OCI-LY7 (cell line): ENCODE results near the gene REX1BD. TPM values are rescaled to one million over a fixed set of nuclear protein-coding genes. Genes with fewer than 3 reads are reported as not detected.

Experiments used
- BruUV-seq: library from RNA; stranded (reverse); fragments of 400-500 nt; replicated peaks from 2 replicates; lab custom pipeline; 2021; lab: Mats Ljungman, UMichigan
- CTCF ChIA-PET: fragments of 300-600 bp; sonication (Branson Sonifier 250); formaldehyde crosslinking; loops from one replicate; lab custom pipeline; 2022; ENCODE audit warnings: antibody characterized with exemption; ENCODE audit not compliant: unreplicated experiment; lab: Charles Lee
- POLR2A ChIA-PET: fragments of 300-600 bp; sonication (Branson Sonifier 250); formaldehyde crosslinking; loops from one replicate; lab custom pipeline; 2022; ENCODE audit warnings: antibody characterized with exemption; lab: Charles Lee
- DNase-seq: peaks from one replicate; pipeline ENCODE4 v3.0.0-alpha.2; 2015; ENCODE audit warnings: low spot score
- H2AFZ ChIP-seq: fragments of 200-600 bp; sonication (generic), shearing (Covaris generic); 2 replicates; pipeline ENCODE4 v1.6.1; 2014; ENCODE audit warnings: mild to moderate bottlenecking, antibody characterized with exemption, low read length, moderate library complexity
- H3K27ac ChIP-seq: fragments of 200-600 bp; sonication (generic); 2 replicates; pipeline ENCODE4 v1.5.1; 2014; ENCODE audit warnings: mixed run types, low read depth, mild to moderate bottlenecking, moderate library complexity, low read length, inconsistent platforms; ENCODE audit not compliant: poor library complexity, severe bottlenecking
- H3K36me3 ChIP-seq: fragments of 200-600 bp; sonication (generic); 2 replicates; pipeline ENCODE4 v1.6.1; 2014; ENCODE audit warnings: mild to moderate bottlenecking, antibody characterized with exemption, low read length, moderate library complexity, mixed read lengths; ENCODE audit not compliant: insufficient read depth
- H3K4me1 ChIP-seq: fragments of 200-600 bp; sonication (generic); 2 replicates; pipeline ENCODE4 v1.5.1; 2014; ENCODE audit warnings: mild to moderate bottlenecking, low read length; ENCODE audit not compliant: insufficient read depth, poor library complexity, severe bottlenecking
- H3K4me2 ChIP-seq: fragments of 200-600 bp; sonication (generic); 2 replicates; pipeline ENCODE4 v1.6.1; 2014; ENCODE audit warnings: mild to moderate bottlenecking, low read length
- H3K4me3 ChIP-seq: fragments of 200-600 bp; sonication (generic); 2 replicates; pipeline ENCODE4 v1.5.1; 2014; ENCODE audit warnings: mild to moderate bottlenecking, low read depth, low read length; ENCODE audit not compliant: poor library complexity, severe bottlenecking
- H3K79me2 ChIP-seq: fragments of 200-600 bp; sonication (generic); 2 replicates; pipeline ENCODE4 v1.6.1; 2016; ENCODE audit warnings: low read depth, mild to moderate bottlenecking, low read length, moderate library complexity, mixed read lengths; ENCODE audit not compliant: insufficient read depth
- H3K9me2 ChIP-seq: fragments of 200-600 bp; sonication (generic); 2 replicates; pipeline ENCODE4 v1.6.1; 2016; ENCODE audit warnings: mild to moderate bottlenecking, low read length, mixed read lengths; ENCODE audit not compliant: insufficient read depth
- H3K9me3 ChIP-seq: fragments of 200-600 bp; sonication (generic); 2 replicates; pipeline ENCODE4 v1.6.1; 2014; ENCODE audit warnings: mild to moderate bottlenecking, mixed run types, low read length, mixed read lengths
- H4K20me1 ChIP-seq: fragments of 200-600 bp; sonication (generic); 2 replicates; pipeline ENCODE4 v1.6.1; 2014; ENCODE audit warnings: mild to moderate bottlenecking, antibody characterized with exemption, low read length, moderate library complexity, mixed read lengths; ENCODE audit not compliant: insufficient read depth
- EZH2phosphoT487 ChIP-seq: fragments of 200-600 bp; sonication (generic); IDR thresholded peaks from 2 replicates; pipeline ENCODE4 v1.6.1; 2018; ENCODE audit warnings: low read depth, borderline replicate concordance, mild to moderate bottlenecking, mixed run types, antibody characterized with exemption, low read length, moderate library complexity, mixed read lengths
- intact Hi-C: fragments of 100-400 bp; cut with micrococcal nuclease; formaldehyde crosslinking; loops from one replicate; pipeline ENCODE4 v1.10.0; 2022; ENCODE audit not compliant: unreplicated experiment
- total RNA-seq, 2 experiments: library from RNA; depleted of rRNA in 1 of 2; stranded (reverse); fragments of >200 nt in 1 of 2; shearing (Covaris generic) in 1 of 2; gene quantifications; 2 replicates each; pipeline ENCODE4 v1.2.3, GENCODE V29; 2014 to 2022
- TF ChIP-seq, protein P1 (sequence below): fragments of 200-600 bp; sonication (generic); conservative IDR thresholded peaks from 2 replicates; pipeline ENCODE4 v1.5.1; 2014; ENCODE audit warnings: mild to moderate bottlenecking, antibody characterized with exemption, low read length, moderate library complexity, mixed read lengths

Gene REX1BD
- total RNA-seq, 2 experiments from 2014 or later = 88.8 to 126 TPM

DNA sequence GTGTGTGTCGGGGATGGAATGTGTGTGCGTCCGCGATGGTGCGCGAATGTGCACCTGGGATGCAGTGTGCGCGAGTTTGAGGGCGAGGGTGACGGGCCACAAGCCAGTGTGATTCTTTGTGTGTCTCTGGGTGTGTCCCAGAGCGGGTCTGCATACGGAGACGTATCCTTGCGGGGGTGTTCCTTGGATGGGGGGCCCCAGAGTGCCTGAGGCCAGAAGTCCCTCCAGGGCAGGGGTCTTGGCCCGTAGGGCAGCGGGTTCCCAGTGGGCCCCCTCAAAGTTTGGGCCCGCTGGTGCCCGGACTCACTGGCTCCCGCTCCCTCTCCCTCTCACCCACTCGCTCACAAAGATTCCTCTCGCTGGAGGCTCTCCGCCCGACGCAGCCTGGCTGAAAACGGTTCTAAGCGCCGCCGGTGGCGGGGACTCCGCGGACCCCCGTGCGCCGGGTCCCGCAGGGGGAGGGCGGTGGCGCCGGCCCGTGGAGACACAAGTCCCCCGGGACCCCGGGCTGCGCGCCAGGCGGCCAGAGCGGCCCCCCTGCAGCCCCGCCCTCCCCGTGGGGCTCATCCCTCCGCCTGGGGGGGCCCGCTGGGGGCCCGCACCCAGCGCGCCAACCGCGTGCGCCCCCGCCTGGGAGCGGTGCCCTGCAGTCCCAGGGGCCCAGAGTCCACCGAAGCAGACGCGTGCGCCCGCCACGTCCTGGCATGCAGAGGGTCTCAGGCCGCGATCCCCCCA is 17.1 kb downstream of the REX1BD start:
- Histone ChIP-seq H3K4me1 (no peaks in the 10 kb centered on the region), H3K36me3 (no peaks in the 10 kb centered on the region), H3K27ac (no peak overlapping the region), H4K20me1 (no peaks in the 10 kb centered on the region), H3K9me2 (no peaks in the 10 kb centered on the region), H2AFZ (no peak overlapping the region), H3K79me2 (no peaks in the 10 kb centered on the region), H3K9me3 (no peaks in the 10 kb centered on the region), H3K4me3 (no peak overlapping the region), H3K4me2 (no peak overlapping the region)
- no TSS peak for BruUV-seq
- CTCF ChIA-PET = no interaction called here
- intact Hi-C loops = no loop called here
- POLR2A ChIA-PET = no interaction called here
- TF ChIP-seq, protein P1, sequence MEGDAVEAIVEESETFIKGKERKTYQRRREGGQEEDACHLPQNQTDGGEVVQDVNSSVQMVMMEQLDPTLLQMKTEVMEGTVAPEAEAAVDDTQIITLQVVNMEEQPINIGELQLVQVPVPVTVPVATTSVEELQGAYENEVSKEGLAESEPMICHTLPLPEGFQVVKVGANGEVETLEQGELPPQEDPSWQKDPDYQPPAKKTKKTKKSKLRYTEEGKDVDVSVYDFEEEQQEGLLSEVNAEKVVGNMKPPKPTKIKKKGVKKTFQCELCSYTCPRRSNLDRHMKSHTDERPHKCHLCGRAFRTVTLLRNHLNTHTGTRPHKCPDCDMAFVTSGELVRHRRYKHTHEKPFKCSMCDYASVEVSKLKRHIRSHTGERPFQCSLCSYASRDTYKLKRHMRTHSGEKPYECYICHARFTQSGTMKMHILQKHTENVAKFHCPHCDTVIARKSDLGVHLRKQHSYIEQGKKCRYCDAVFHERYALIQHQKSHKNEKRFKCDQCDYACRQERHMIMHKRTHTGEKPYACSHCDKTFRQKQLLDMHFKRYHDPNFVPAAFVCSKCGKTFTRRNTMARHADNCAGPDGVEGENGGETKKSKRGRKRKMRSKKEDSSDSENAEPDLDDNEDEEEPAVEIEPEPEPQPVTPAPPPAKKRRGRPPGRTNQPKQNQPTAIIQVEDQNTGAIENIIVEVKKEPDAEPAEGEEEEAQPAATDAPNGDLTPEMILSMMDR = no peak
- TF ChIP-seq EZH2phosphoT487 = 0 out of 2 replicates have a peak, but pooled peaks have one; percentile 61
- no peak for DNase-seq

DNA sequence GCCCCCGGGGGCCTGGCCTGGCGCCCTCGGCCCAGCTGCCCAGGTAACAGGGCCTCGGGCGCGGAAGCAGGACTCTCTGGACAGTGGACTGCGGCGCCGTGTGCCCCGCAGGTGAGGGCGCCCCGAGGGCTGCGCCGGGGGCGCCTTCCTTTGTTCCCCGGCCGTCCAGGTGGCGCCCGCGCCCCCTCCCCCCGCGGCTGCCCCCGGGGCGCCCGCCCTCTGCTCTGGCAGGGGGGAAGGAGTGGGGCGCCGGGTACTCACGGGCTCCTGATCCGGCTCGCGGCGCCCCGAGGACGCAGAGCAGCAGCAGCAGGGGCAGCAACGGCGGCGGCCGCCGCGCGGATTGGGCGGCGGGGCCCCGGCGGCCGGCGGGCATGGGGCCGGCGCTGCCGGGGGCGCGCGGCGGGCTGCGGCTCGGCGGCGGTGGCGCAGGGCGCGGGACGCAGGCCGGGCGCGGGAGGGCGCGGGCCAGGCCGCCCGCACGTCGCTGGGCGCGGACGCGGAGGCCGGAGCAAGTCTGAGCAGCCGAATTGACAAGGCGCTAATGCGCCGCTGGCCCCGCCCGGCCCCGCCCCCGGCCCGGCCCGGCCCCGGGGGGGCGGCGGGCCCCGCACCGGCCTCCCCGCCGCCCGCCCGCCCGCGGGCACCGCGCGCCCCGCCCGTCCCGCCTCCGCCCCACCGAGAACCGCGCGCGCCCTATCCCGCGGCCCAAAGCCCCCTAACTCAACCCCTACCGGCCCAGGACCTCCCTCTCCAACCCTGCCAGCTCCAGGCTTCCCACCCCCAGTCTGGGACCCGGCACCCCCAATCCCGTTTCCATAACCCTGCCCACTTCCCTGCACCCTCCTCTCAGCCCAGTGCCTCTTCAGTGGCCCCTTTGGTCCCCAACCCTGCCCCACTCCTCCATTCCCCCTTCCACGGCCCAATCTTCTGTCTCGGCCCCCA is 18.0 kb downstream of the REX1BD start, which contains the start of gene CRLF1:
Gene CRLF1, minus strand, starts transcription at position 519 of the 945 bp plus-strand sequence. Its CDS starts 143 bp downstream, at position 376.
- TF ChIP-seq, protein P1 = no peak
- TF ChIP-seq EZH2phosphoT487 = no peak
- Histone ChIP-seq H2AFZ (no peak within 1 kb of the TSS), H3K4me1 (peaks cover 5% of the 10 kb centered on the region), H3K4me3 (no peak within 1 kb of the TSS), H3K27ac (no peak within 1 kb of the TSS), H3K79me2 (no peaks in the 10 kb centered on the region), H3K36me3 (no peaks in the 10 kb centered on the region), H3K9me3 (no peaks in the 10 kb centered on the region), H3K4me2 (no peak within 1 kb of the TSS), H4K20me1 (no peaks in the 10 kb centered on the region), H3K9me2 (no peaks in the 10 kb centered on the region)
- no TSS peak for BruUV-seq
- DNase-seq = no peak
- POLR2A ChIA-PET = no interaction called here
- intact Hi-C loops = no loop called here
- CTCF ChIA-PET = no interaction called here
